ENCODE measurements around the gene MAST2. TPM values are rescaled to one million over a fixed set of nuclear protein-coding genes. Genes with fewer than 3 reads are reported as not detected.

The MAST2 gene
- total RNA-seq, 4 donors from 2014 or later = 6.6 to 22.6 (median 13.9) TPM

DNA sequence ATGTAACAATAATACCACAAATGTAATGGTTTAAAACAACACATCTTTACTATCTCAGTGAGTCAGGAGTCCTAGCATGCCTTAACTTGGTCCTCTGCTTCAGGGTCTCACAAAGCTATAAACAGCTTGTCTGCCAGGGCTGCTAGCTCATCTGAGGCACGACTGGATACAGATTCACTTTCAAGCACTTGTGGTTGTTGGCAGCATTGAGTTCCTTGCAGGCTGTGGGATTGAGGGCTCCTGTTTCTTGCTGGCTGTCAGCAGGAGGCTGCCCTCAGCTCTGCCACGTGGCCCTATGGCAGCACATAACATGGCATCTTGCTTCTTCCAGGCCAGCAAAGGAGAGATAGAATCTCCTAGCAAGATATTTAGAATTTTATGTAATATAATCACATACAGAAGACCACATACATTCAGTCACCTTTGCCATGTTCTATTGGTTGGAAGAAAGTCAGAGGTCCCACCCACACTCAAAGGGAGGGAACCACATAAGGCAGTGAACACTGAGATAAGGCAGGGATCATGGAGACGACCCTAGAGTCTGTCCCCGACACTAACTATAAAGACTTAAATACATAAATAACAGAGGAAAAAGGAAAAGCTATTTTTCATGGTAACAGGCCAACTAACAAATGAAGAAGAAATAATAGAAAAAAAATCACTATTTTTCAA lies 34.0 kb upstream of the MAST2 start:
- intact Hi-C loops (cut with DNase I; ENCODE audit: low total_unique reads) = no loop called here
- no peak for TF ChIP-seq POLR2A (IDR thresholded peaks at IDR 0.05)
- no peak for DNase-seq (ENCODE audit: low spot score in 2 of 2)
- WGBS, 2 donors = 47 to 58% methylated on average over 4 of the region's 4 CpGs
- H3K4me3 ChIP-seq (ENCODE audit: low read depth, poor library complexity, severe bottlenecking) = no peak overlapping the region

DNA sequence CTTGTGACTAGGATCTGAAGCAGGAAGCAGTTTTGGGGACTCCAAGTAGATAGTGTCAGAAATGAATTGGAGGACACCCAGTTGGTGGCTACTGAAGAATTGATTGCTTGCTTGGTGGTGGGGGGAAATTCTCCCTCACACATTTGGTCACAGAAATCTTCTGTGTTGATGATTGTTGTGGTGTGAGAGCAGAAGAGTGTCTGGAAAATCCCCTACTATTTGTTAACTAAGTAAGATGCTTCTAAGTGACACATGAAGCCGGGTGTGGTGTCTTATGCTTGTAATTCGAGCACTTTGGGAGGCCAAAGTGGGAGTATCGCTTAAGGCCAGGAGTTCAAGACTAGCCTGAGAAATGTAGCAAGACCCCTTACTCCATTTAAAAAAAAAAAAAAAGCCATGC lies 30.4 kb upstream of the MAST2 start:
- 79 to 80% methylated on average over 3 of the region's 3 CpGs for WGBS, 2 donors
- TF ChIP-seq POLR2A (IDR thresholded peaks at IDR 0.05) = no peak
- TF ChIP-seq, protein P1, sequence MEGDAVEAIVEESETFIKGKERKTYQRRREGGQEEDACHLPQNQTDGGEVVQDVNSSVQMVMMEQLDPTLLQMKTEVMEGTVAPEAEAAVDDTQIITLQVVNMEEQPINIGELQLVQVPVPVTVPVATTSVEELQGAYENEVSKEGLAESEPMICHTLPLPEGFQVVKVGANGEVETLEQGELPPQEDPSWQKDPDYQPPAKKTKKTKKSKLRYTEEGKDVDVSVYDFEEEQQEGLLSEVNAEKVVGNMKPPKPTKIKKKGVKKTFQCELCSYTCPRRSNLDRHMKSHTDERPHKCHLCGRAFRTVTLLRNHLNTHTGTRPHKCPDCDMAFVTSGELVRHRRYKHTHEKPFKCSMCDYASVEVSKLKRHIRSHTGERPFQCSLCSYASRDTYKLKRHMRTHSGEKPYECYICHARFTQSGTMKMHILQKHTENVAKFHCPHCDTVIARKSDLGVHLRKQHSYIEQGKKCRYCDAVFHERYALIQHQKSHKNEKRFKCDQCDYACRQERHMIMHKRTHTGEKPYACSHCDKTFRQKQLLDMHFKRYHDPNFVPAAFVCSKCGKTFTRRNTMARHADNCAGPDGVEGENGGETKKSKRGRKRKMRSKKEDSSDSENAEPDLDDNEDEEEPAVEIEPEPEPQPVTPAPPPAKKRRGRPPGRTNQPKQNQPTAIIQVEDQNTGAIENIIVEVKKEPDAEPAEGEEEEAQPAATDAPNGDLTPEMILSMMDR (IDR thresholded peaks at IDR 0.05) = no peak
- intact Hi-C loops (cut with DNase I; ENCODE audit: low total_unique reads) = no loop called here
- no peak overlapping the region for H3K4me3 ChIP-seq (ENCODE audit: low read depth, poor library complexity, severe bottlenecking)
- DNase-seq (ENCODE audit: low spot score in 2 of 2) = no peak

DNA sequence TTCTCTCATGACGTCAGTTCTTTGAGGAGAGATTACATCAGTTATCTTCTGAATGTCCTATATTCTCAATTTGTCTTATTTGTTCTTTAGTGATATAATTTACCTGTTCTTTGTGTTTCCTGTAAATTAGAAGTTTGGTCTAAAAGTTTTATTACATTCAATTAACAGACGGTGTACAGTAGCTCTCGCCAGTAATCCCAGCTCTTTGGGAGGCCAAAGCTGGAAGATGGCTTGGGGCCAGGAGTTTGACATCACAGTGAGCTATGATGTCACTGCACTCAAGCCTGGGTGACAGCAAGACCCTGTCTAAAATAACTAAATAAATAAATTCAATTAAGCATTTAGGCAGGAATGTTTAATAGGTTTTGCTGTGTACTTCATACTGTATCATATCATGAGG lies 27.6 kb upstream of the MAST2 start:
- WGBS, 2 donors = 81 to 83% methylated on average over 3 of the region's 3 CpGs
- TF ChIP-seq POLR2A (IDR thresholded peaks at IDR 0.05) = no peak
- TF ChIP-seq, protein P1 (IDR thresholded peaks at IDR 0.05) = no peak
- no peak for DNase-seq (ENCODE audit: low spot score in 2 of 2)
- intact Hi-C loops (cut with DNase I; ENCODE audit: low total_unique reads) = loop anchor here (1.0 kb wide), 1 partner anchor 16 kb away; no protein-coding TSS in a partner anchor
- H3K4me3 ChIP-seq (ENCODE audit: low read depth, poor library complexity, severe bottlenecking) = no peak overlapping the region

DNA sequence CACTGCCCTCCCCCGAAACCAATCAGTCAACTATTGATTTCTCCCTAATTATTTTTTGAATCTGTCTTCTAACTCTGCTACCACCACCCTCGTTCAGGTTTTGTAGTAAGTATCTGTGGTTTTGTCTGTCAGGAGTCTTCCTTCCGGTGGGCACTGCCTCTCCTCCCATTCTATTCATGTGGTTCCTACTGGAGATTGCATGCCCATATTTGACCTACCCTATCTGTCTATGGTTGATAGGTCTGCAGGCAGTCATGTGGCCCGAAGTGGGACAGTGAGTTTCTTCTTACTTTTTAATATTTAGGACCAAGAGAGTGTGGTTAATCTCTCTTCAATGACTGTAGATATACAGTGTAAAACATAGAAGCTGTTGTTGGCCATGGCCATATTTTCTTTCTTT lies 17.8 kb upstream of the MAST2 start:
- intact Hi-C loops (cut with DNase I; ENCODE audit: low total_unique reads) = no loop called here
- no peak for DNase-seq (ENCODE audit: low spot score in 2 of 2)
- TF ChIP-seq POLR2A (IDR thresholded peaks at IDR 0.05) = no peak
- WGBS, 2 donors = 72 to 81% methylated on average over 4 of the region's 4 CpGs
- H3K4me3 ChIP-seq (ENCODE audit: low read depth, poor library complexity, severe bottlenecking) = no peak overlapping the region

DNA sequence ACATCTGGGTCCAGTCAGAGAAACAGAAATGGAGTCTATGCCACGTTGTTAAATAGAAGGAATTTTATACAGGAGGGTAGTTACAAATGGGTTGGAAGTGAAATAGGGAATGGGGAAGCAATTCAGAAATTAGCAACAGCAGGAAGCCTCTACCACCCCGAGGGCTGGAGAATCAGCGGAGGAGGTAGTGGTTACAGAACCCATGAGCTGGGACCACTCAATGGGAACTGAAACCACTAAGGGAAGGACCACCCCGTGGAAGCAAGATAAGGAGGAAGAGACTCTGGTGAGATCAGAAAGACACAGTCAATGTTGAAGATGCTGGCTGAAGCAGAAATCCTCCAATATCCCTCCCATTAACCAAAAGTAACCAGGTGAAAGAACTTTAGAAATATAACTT lies 15.5 kb upstream of the MAST2 start:
- DNase-seq (ENCODE audit: low spot score in 2 of 2) = no peak
- TF ChIP-seq, protein P1 (IDR thresholded peaks at IDR 0.05) = no peak
- TF ChIP-seq POLR2A (IDR thresholded peaks at IDR 0.05) = no peak
- WGBS, 2 donors = 78 to 85% methylated on average over 4 of the region's 4 CpGs
- H3K4me3 ChIP-seq (ENCODE audit: low read depth, poor library complexity, severe bottlenecking) = no peak overlapping the region
- intact Hi-C loops (cut with DNase I; ENCODE audit: low total_unique reads) = no loop called here

DNA sequence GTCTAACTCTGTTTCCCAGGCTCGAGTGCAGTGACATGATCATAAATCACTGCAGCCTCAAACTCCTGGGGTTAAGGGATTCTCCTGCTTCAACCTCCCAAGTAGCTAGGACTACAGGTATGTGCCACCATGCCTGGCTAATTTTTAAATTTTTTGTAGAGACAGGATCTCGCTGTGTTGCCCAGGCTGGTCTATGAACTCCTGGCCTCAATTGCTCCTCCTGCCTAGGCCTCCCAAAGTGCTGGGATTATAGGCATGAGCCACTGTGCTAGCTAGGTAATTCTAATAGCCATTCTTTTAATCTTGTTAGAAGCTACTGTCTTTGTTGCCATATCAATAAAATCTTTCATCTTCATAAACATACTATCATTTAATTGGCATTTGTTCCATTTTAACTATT lies 13.8 kb upstream of the MAST2 start:
- intact Hi-C loops (cut with DNase I; ENCODE audit: low total_unique reads) = no loop called here
- no peak overlapping the region for H3K4me3 ChIP-seq (ENCODE audit: low read depth, poor library complexity, severe bottlenecking)
- WGBS, 2 donors = 68 to 75% methylated on average over 2 of the region's 2 CpGs
- TF ChIP-seq POLR2A (IDR thresholded peaks at IDR 0.05) = no peak
- no peak for DNase-seq (ENCODE audit: low spot score in 2 of 2)

DNA sequence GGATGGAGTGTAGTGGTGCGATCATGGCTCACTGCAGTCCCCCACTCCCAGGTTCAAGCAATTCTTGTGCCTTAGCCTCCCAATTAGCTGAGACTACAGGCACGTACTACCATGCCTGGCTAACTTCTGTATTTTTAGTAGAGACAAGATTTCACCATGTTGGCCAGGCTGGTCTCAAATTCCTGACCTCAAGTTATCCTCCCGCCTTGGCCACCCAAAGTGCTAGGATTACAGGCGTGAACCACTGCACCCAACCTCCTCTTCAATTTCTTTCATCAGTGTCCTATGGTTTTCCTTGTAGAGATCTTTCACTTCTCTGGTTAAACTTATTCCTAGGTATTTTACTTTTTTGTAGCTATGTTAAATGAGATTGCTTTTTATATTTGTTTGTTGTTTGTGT lies 10.7 kb upstream of the MAST2 start:
- TF ChIP-seq, protein P1 (IDR thresholded peaks at IDR 0.05) = no peak
- TF ChIP-seq POLR2A (IDR thresholded peaks at IDR 0.05) = no peak
- no peak for DNase-seq (ENCODE audit: low spot score in 2 of 2)
- 90 to 93% methylated on average over 4 of the region's 4 CpGs for WGBS, 2 donors
- no peak overlapping the region for H3K4me3 ChIP-seq (ENCODE audit: low read depth, poor library complexity, severe bottlenecking)
- intact Hi-C loops (cut with DNase I; ENCODE audit: low total_unique reads) = no loop called here

Measured in lower leg skin (tissue), 4 donors.